ENCODE results near the gene MAFF.
"Not testable (repeated sequence)": the region's sequence is repeated elsewhere in the genome, so short reads cannot be mapped to it uniquely, and the experiment has no call there.

Gene MAFF

DNA sequence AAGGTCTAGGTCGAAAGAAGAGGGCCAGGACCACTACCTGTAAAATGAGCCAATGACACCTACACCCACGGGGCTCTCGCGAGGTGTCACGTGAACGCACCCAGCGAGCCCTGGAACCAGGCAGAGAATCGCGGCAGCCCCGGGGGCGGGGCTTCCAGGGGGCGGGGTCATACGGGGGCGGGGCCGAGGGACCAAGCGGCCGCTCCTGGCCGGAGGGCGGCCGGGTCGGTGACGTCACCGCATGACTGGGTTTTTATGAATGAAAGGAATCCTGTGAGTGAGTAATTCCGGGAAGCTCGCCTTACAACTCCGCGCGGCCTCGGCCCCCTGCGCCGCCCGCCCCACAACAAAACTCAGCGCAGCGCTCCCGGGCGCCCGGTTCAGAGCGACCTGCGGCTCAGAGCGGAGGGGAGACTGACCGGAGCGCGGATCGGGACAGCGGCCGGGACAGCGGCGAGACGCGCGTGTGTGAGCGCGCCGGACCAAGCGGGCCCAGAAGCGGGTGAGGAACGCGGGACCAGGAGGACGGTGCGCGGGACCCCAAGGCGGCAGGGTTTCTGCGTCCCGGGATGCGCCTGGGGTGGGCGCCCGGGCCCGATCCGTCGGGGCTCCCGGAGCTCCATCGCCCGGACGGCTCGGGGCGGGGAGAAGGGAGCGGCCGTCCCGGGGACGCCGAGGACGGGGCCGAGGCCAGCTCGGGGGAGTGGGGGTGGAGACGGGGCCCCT, at the start of gene MAFF:
TSS of gene MAFF (plus strand) at position 284 of the 726 bp plus-strand sequence. CDS start 11,860 bp downstream, outside the sequence.
- peak; percentile 89 for DNase-seq

- peak; percentile 1 for DNase-seq
These were observed 47.8 kb upstream of the MAFF start for GRCh38 chr22:38153821-38154562.

- DNase-seq = not testable (repeated sequence)
These were observed 47.3 kb upstream of the MAFF start for GRCh38 chr22:38154563-38154915.

DNA sequence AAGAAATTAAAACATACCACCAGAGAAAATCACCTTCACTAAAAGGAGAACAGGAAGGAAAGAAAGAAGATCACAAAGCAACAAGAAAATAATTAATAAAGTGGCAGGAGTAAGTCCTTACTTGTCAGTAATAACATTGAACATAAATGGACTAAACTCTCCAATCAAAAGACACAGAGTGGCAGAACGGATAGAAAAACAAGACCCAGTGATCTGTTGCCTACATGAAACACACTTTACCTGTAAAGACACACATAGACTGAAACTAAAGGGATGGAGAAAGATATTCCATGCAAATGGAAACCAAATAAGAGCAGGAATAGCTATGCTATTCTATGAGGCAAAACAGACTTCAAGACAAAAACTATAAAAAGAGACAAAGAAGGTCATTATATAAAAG, 46.1 kb upstream of the MAFF start:
- no peak for DNase-seq

DNA sequence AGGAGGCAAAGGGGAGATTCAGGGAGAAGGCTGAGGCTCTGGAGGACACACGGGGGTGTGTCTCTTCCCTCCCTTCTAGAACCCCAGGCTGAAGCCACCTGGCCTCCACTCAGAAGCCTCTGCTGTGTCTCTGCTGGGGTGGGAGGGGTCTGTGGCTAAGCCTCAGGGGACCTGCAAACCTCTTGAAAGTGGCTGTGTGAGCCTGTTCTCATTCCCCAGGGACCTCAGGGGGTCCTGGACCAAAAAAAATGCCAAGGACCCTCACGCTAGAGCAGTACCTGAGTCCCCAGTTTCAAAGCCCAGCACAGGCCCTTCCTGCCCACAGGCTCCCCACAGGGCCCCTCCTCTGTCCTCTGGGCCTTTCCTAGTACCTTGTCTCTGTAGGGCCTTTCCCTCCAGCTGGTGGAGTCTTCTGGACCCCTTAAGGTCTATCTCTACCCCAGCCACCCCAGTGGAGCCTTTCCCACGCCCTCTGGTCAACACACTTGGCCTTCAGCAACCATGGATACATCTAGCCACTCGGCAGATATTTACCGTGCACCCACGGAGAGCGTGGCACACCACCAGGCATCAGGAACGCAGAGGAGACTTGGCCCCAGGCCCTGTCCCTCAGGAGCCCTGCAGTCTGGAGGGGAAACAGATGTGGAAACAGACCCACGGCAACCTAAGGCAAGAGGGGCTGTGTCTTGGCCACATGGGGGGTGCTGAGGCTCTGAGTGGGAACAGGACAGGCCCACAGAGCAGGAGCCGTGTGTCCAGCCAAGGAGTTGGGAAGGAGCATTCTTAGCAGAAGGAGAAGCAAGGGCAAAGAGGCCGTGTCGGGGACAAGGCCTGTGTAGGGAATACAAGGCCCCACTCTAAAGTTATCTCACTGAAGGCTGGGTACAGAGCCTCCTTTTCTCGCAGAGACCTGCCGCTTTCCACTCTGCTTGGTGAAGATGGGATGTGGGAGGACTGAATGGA, 38.6 kb upstream of the MAFF start:
- no peak for DNase-seq

GRCh38 chr22:38163844-38164550, 37.8 kb upstream of the MAFF start:
- DNase-seq = no peak

GRCh38 chr22:38164551-38164918, 37.3 kb upstream of the MAFF start:
- no peak for DNase-seq

DNA sequence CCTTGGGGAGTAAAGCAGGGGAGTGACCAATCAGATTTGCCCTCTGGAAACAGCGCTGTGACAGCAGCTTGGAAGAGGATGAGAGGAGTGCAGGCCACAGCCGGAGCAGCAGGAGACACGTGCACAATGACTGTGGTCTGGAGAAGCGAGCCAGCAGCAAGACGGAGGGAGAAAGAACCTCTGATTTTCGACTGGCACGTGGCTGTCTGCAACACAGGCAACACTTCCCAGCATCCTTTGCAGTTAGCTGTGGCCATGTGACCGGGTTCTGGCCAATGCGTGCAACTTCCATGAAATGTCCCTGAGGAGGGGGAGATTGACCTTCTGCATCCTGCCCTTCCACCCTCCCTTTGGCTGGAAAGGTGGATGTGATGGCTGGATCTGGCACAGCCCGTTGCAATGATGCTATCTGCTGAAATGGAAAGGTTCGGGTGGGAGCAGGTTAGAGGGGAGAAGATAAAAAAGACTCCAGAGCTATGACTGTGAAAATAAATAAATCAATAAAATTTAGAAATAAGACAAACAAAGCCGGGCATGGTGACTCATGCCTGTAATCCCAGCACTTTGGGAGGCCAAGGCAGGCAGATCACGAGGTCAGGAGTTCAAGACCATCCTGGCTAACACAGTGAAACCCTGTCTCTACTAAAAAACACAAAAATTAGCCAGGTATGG, 35.7 kb upstream of the MAFF start:
- DNase-seq = no peak

- peak; percentile 23 for DNase-seq
These were observed 33.8 kb upstream of the MAFF start for GRCh38 chr22:38167988-38168407.

- DNase-seq = no peak
These were observed 32.7 kb upstream of the MAFF start for GRCh38 chr22:38169116-38169515.

DNA sequence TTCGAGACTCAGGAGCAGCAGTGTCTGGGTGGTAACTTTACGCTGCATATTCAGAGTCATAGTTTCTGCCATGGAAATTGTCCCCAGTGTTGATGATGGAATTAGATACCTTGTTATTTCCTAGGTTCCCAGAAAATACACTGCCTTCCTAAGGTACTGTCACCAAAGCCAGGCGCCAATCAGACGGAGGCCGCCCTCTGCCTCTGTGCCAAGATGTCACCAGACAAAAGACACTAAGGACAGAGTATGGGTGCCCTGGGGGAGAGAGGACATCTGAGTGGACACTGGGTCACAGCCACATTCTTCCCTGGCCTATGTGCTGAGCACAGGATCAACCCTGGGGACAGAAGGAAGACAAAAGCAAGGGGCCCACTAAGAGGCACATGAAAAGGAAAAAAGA, 31.3 kb upstream of the MAFF start:
- no peak for DNase-seq

GRCh38 chr22:38171927-38172831, 29.6 kb upstream of the MAFF start:
- DNase-seq = no peak

DNA sequence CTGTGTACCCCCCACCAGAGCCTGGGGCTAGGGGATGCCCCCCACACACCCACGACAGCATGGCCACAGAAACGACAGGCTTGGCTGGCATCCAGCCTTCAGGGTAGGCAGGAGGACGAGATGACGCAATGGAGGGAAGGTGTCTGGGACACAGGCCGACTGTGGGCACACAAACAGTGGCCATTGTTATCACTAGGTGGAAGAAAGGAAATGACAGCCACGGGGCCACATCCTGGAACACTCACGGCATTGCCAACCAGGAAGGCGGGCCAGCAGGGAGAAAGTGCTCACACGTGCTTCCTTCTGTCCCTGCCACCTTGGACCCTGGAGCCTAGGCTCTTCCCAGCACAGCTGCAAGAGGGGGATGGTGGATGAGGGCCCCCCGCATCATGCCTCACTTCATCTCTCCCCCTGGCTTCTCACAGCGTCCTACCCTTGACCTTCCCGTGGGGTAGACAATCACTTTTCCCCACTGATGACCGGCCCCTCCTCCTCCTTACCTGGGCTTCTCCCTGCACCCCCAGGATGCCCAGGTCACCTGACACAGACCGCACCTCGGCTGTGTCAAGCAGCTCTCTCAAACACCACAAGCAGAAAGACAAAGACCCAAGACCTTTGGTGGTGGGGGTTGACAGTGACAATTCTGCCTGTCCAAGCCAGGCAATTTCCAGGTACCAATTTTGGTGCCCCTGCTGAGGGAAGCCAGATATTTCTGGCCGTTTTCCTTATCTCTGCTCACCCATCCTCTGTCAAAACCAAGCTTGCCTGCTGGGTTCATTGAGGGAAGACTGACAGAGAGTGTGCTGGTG, 28.8 kb upstream of the MAFF start:
- DNase-seq = peak; percentile 47

DNA sequence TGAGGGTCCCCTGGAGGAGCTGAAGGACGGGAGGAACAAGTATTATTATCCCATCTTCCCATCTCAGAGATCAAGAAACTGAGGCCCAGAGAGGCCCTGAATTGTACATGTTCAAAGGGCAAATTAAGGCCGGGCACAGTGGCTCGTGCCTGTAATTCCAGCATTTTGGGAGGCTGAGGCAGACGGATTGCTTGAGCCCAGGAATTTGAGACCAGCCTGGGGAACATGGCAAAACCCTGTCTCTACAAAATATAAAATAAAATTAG, 28.2 kb upstream of the MAFF start:
- DNase-seq = no peak

DNA sequence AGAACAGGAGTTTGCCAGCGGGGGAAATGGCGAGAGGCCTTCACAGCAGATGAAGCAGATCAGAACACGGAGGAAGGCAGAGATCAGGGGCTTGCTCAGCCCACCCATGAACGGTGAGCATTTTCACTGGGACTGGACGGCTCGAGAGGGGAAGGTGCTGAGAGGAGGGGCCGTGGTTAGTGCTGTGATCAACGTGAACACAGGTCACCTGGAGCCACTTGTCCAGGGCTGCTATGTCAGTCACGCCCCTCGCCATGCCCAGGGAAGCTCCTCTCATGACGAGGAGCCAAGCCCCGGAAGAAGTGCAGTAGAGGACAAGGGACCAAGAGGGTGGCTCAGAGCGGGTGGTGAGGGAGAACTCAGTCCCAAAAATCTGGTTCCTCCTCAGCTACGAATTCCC, 27.2 kb upstream of the MAFF start:
- no peak for DNase-seq

DNA sequence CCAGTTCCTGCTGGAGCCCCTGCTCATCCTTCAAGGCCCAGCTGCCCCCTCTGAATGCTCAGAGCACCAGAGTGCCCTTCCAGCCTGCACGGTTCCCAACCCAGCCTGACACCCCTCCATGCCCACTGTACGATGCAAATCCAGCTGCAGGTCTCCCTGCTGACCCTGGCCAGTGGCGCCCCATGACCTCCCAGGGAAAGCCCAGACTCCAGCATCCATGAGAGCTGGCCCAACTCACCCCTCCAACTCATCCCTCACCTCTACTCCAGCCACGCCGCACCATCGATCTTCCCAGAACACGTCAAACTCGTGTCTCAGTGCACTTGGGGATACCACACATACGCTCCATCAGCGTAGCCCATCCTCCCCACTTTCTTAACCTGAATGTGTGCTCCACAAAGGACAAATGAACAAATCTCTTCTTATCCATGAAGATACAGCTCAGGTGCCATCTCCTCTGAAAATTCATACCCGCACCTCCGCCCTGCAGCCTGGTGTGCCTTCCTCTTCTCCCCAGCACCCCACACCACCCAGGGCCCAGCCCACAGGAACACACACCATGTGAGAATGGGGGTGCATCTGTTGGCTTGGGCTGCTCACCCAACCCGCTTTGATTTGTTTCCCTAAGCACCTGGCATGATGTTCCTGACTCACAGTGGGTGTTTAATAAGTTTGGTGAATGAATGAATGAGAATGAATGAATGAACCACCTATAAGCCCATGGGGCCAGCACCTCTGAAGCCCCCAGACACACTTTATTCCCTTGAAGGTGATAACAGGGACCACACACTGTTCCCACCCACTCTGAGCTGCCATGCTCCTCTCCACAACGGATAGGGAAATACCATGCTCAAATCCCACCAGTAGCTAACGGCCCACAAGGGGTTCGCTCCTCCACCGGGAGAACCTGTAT, 26.3 kb upstream of the MAFF start:
- no peak for DNase-seq

GRCh38 chr22:38176170-38176741, 25.5 kb upstream of the MAFF start:
- DNase-seq = peak; percentile 13

- no peak for DNase-seq
These were observed 24.8 kb upstream of the MAFF start for GRCh38 chr22:38177044-38177443.

- DNase-seq = not testable (repeated sequence)
These were observed 24.2 kb upstream of the MAFF start for GRCh38 chr22:38177571-38177925.

Data from midbrain (tissue), 1 donor.